A549 (cell line): Measurements from ENCODE around the gene LUZP2.

ENCODE experiments used
- POLR2A ChIP-seq: IDR thresholded peaks from 2 replicates; pipeline ENCODE4 v1.6.1; 2012; ENCODE audit warnings: mild to moderate bottlenecking, low read length
- TF ChIP-seq, protein P1 (sequence below): fragments of >200 bp; sonication (Bioruptor Twin); formaldehyde crosslinking; IDR thresholded peaks from 3 replicates; pipeline ENCODE4 v1.5.1; 2016
- TF ChIP-seq, protein P2 (sequence below): IDR thresholded peaks from 2 replicates; pipeline ENCODE4 v1.6.1; 2012
- TF ChIP-seq, protein P3 (sequence below): fragments of 150-350 bp; IDR thresholded peaks from 2 replicates; pipeline ENCODE4 v1.6.1; 2014; ENCODE audit warnings: low read depth, mild to moderate bottlenecking, low read length

DNA sequence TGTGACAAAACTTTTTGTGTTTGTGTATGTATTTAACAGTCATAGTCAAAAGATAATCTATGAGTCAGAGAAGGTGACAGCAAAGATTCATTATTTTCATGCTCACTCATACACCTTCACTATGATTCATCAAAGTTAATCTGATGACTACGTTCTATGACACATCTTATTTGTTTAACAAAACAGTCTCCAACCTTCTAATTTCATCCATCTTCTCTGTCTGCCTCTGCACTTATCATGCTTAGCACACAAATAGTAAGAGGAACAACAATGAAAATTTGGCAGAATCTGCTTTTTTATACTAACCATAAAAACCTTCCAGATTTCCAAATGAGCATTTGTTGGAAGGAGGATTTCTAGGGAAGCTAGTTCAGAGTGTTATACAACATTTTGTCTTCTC, 568.9 kb downstream of the LUZP2 start:
- TF ChIP-seq, protein P1, sequence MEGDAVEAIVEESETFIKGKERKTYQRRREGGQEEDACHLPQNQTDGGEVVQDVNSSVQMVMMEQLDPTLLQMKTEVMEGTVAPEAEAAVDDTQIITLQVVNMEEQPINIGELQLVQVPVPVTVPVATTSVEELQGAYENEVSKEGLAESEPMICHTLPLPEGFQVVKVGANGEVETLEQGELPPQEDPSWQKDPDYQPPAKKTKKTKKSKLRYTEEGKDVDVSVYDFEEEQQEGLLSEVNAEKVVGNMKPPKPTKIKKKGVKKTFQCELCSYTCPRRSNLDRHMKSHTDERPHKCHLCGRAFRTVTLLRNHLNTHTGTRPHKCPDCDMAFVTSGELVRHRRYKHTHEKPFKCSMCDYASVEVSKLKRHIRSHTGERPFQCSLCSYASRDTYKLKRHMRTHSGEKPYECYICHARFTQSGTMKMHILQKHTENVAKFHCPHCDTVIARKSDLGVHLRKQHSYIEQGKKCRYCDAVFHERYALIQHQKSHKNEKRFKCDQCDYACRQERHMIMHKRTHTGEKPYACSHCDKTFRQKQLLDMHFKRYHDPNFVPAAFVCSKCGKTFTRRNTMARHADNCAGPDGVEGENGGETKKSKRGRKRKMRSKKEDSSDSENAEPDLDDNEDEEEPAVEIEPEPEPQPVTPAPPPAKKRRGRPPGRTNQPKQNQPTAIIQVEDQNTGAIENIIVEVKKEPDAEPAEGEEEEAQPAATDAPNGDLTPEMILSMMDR = no peak
- TF ChIP-seq, protein P2, sequence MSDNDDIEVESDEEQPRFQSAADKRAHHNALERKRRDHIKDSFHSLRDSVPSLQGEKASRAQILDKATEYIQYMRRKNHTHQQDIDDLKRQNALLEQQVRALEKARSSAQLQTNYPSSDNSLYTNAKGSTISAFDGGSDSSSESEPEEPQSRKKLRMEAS = no peak
- TF ChIP-seq, protein P3, sequence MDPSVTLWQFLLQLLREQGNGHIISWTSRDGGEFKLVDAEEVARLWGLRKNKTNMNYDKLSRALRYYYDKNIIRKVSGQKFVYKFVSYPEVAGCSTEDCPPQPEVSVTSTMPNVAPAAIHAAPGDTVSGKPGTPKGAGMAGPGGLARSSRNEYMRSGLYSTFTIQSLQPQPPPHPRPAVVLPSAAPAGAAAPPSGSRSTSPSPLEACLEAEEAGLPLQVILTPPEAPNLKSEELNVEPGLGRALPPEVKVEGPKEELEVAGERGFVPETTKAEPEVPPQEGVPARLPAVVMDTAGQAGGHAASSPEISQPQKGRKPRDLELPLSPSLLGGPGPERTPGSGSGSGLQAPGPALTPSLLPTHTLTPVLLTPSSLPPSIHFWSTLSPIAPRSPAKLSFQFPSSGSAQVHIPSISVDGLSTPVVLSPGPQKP = no peak
- TF ChIP-seq POLR2A = no peak
